ENCODE measurements around the gene DPP8.
"Not testable (repeated sequence)": the region's sequence is repeated elsewhere in the genome, so short reads cannot be mapped to it uniquely, and the experiment has no call there.

DPP8 gene
- total RNA-seq = 86.1 reads per million, percentile 80 among the genes with 10 or more reads in this experiment

GRCh38 chr15:65516997-65517865 is at the start of gene DPP8:
DPP8 (minus strand) TSS chr15:65517689; CDS start chr15:65512553, 5,136 bp downstream.
- DNase-seq = peak; percentile 93

- no peak for DNase-seq
Measured at GRCh38 chr15:65561934-65562333, 44.4 kb upstream of the DPP8 start.

- DNase-seq = no peak
Measured at GRCh38 chr15:65559941-65560340, 42.5 kb upstream of the DPP8 start.

GRCh38 chr15:65558997-65559760 is 41.7 kb upstream of the DPP8 start:
- no peak for DNase-seq

- DNase-seq = no peak
Measured at GRCh38 chr15:65558336-65558735, 40.8 kb upstream of the DPP8 start.

GRCh38 chr15:65556622-65557021 is 39.1 kb upstream of the DPP8 start:
- DNase-seq = no peak

- no peak for DNase-seq
Measured at GRCh38 chr15:65553691-65554090, 36.2 kb upstream of the DPP8 start.

GRCh38 chr15:65552851-65553250 is 35.4 kb upstream of the DPP8 start:
- DNase-seq = not testable (repeated sequence)

GRCh38 chr15:65551183-65551582 is 33.7 kb upstream of the DPP8 start:
- no peak for DNase-seq

GRCh38 chr15:65550681-65551098 is 33.2 kb upstream of the DPP8 start:
- no peak for DNase-seq

GRCh38 chr15:65549288-65549687 is 31.8 kb upstream of the DPP8 start:
- DNase-seq = not testable (repeated sequence)

- no peak for DNase-seq
Measured at GRCh38 chr15:65547841-65548240, 30.4 kb upstream of the DPP8 start.

- no peak for DNase-seq
Measured at GRCh38 chr15:65541231-65541820, 23.8 kb upstream of the DPP8 start.

GRCh38 chr15:65540314-65540713 is 22.8 kb upstream of the DPP8 start:
- no peak for DNase-seq

GRCh38 chr15:65535192-65535591 is 17.7 kb upstream of the DPP8 start:
- DNase-seq = no peak

GRCh38 chr15:65533057-65533756 is 15.7 kb upstream of the DPP8 start:
- DNase-seq = no peak

GRCh38 chr15:65532738-65533051 is 15.2 kb upstream of the DPP8 start:
- no peak for DNase-seq

GRCh38 chr15:65530318-65531111 is 13.0 kb upstream of the DPP8 start, which contains the start of gene HACD3:
HACD3 (plus strand) TSS chr15:65530463; CDS start chr15:65530632, 169 bp downstream.
- peak; percentile 85 for DNase-seq

- no peak for DNase-seq
Measured at GRCh38 chr15:65529762-65530317, 12.4 kb upstream of the DPP8 start.

GRCh38 chr15:65528461-65529060 is 11.1 kb upstream of the DPP8 start:
- no peak for DNase-seq

GRCh38 chr15:65525622-65526021 is 8.1 kb upstream of the DPP8 start:
- DNase-seq = no peak
